ENCODE data around the gene ZFP90. TPM values are rescaled to one million over a fixed set of nuclear protein-coding genes. Genes with fewer than 3 reads are reported as not detected.

ZFP90 gene
- polyA plus RNA-seq, 1 donor, result 19.4 TPM

DNA sequence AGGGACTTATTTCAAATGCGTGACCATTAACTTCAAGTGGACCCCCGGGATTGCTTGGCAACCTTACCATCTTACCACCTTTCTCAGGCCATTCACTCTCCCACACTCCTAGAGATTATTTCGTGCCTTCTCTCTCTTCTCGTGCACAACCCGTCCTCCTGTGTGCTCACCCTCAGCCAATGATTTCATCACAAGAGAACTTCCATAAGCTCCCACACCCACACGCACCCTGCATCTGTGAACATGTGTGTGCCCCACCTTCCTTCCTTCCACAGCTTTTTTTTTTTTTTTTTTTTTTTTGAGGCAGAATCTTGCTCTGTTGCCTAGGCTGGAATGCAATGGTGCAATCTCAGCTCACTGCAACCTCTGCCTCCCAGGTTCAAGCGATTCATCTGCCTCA lies 78.6 kb downstream of the ZFP90 start:
- no peaks in the 10 kb centered on the region for H3K4me1 ChIP-seq (ENCODE audit: control insufficient read depth, insufficient read depth, low read length)
- H3K9me3 ChIP-seq (ENCODE audit: control insufficient read depth, low read depth, low read length), result peaks cover 4% of the 10 kb centered on the region
- no peaks in the 10 kb centered on the region for H3K36me3 ChIP-seq (ENCODE audit: control insufficient read depth, insufficient read depth, low read length)
- H3K27ac ChIP-seq (ENCODE audit: low read length), result no peak overlapping the region
- no peak for DNase-seq
- H3K27me3 ChIP-seq (ENCODE audit: control insufficient read depth, insufficient read depth, low read length), result no peaks in the 10 kb centered on the region
- H3K4me3 ChIP-seq (ENCODE audit: low read length), result no peak overlapping the region
- WGBS (ENCODE audit: insufficient coverage, low lambda C conversion rate), result 95% methylated on average over 4 of the region's 7 CpGs

Other genes with a start within 250 kb of the ZFP90 start
- gene SLC7A6OS, start 228.3 kb upstream of the ZFP90 start, polyA plus RNA-seq, result 19.9 TPM
- 48.7 TPM for gene PRMT7, start 228.3 kb upstream of the ZFP90 start, polyA plus RNA-seq
- gene SMPD3, start 90.8 kb upstream of the ZFP90 start, polyA plus RNA-seq, result 49.4 TPM
- gene CDH3, start 106.0 kb downstream of the ZFP90 start, polyA plus RNA-seq, result 5.1 TPM
- 341 TPM for gene CDH1, start 198.0 kb downstream of the ZFP90 start, polyA plus RNA-seq